ENCODE results near the gene CEP85.

Gene CEP85
- long read RNA-seq, donor 1, partial matches to known transcripts = 0 of 1 reads
- long read RNA-seq, donor 1, other reads (novel, unspliced or antisense) = 0 of 1 reads
- long read RNA-seq, donor 2, partial matches to known transcripts = 0 of 1 reads
- long read RNA-seq, donor 2, other reads (novel, unspliced or antisense) = 0 of 1 reads
- long read RNA-seq, donor 3, partial matches to known transcripts = 0 of 1 reads
- long read RNA-seq, donor 3, other reads (novel, unspliced or antisense) = 0 of 1 reads
- long read RNA-seq, donor 4, partial matches to known transcripts = 0 of 1 reads
- long read RNA-seq, donor 4, other reads (novel, unspliced or antisense) = 0 of 1 reads
- long read RNA-seq, donor 5, partial matches to known transcripts = 0 of 2 reads
- long read RNA-seq, donor 5, other reads (novel, unspliced or antisense) = 0 of 2 reads
- long read RNA-seq, donor 6 = 0 reads
- long read RNA-seq, donor 7, partial matches to known transcripts = 21 of 21 reads
- long read RNA-seq, donor 7, other reads (novel, unspliced or antisense) = 0 of 21 reads
- long read RNA-seq, donor 8, partial matches to known transcripts = 0 of 1 reads
- long read RNA-seq, donor 8, other reads (novel, unspliced or antisense) = 0 of 1 reads

GRCh38 chr1:26233903-26234643, at the start of gene CEP85:
Gene CEP85, plus strand, starts transcription at chr1:26234200. Its CDS starts 5,584 bp downstream, at chr1:26239784.
- DNase-seq = peak; percentile 100

- DNase-seq = no peak
These were observed 49.1 kb upstream of the CEP85 start for GRCh38 chr1:26184883-26185282.

GRCh38 chr1:26187882-26188281, 46.1 kb upstream of the CEP85 start:
- no peak for DNase-seq

- no peak for DNase-seq
These were observed 45.5 kb upstream of the CEP85 start for GRCh38 chr1:26188477-26188876.

GRCh38 chr1:26189331-26189730, 44.7 kb upstream of the CEP85 start:
- DNase-seq = no peak

- DNase-seq = no peak
These were observed 44.2 kb upstream of the CEP85 start for GRCh38 chr1:26189751-26190275.

GRCh38 chr1:26190373-26190987, 43.5 kb upstream of the CEP85 start, which contains the start of gene CATSPER4:
Gene CATSPER4, plus strand, starts transcription at chr1:26190602. Its CDS starts 26 bp downstream, at chr1:26190628.
- DNase-seq = peak; percentile 38

GRCh38 chr1:26191739-26192138, 42.3 kb upstream of the CEP85 start:
- no peak for DNase-seq

GRCh38 chr1:26195805-26196204, 38.2 kb upstream of the CEP85 start:
- DNase-seq = no peak

GRCh38 chr1:26197301-26197700, 36.7 kb upstream of the CEP85 start:
- no peak for DNase-seq

- DNase-seq = no peak
These were observed 36.2 kb upstream of the CEP85 start for GRCh38 chr1:26197813-26198212.

GRCh38 chr1:26200413-26200812, 33.6 kb upstream of the CEP85 start:
- no peak for DNase-seq

GRCh38 chr1:26203642-26204318, 30.2 kb upstream of the CEP85 start:
- DNase-seq = no peak

- DNase-seq = no peak
These were observed 23.7 kb upstream of the CEP85 start for GRCh38 chr1:26210147-26210870.

- no peak for DNase-seq
These were observed 21.3 kb upstream of the CEP85 start for GRCh38 chr1:26212726-26213125.

- no peak for DNase-seq
These were observed 20.6 kb upstream of the CEP85 start for GRCh38 chr1:26213335-26213905.

- no peak for DNase-seq
These were observed 18.8 kb upstream of the CEP85 start for GRCh38 chr1:26215246-26215645.

GRCh38 chr1:26218906-26219494, 15.0 kb upstream of the CEP85 start:
- no peak for DNase-seq

- no peak for DNase-seq
These were observed 13.6 kb upstream of the CEP85 start for GRCh38 chr1:26220199-26220912.

GRCh38 chr1:26221094-26221493, 12.9 kb upstream of the CEP85 start:
- no peak for DNase-seq
